DOHH2 (cell line): Measurements from ENCODE around the gene HGF.

Source experiments
- CTCF ChIP-seq: fragments of 200-600 bp; sonication (generic); IDR thresholded peaks from one replicate; pipeline ENCODE4 v1.5.1; 2014; ENCODE audit warnings: antibody characterized with exemption, mild to moderate bottlenecking, low read depth, low read length; ENCODE audit not compliant: poor library complexity, severe bottlenecking
- EZH2phosphoT487 ChIP-seq: fragments of 200-600 bp; sonication (generic); IDR thresholded peaks from 2 replicates; pipeline ENCODE4 v1.6.1; 2017; ENCODE audit warnings: borderline replicate concordance, mild to moderate bottlenecking, antibody characterized with exemption, low read length, moderate library complexity, mixed read lengths

- TF ChIP-seq CTCF (no peak), EZH2phosphoT487 (no peak)
Observed at GRCh38 chr7:81751619-81752317, 18.1 kb downstream of the HGF start.
